ENCODE data around the gene MAPT. TPM values are rescaled to one million over a fixed set of nuclear protein-coding genes. Genes with fewer than 3 reads are reported as not detected.

Gene MAPT
- total and polyA plus RNA-seq, 2 of the 4 experiments (the other 2 are of a cell fraction) = 0.18 to 0.19 TPM

DNA sequence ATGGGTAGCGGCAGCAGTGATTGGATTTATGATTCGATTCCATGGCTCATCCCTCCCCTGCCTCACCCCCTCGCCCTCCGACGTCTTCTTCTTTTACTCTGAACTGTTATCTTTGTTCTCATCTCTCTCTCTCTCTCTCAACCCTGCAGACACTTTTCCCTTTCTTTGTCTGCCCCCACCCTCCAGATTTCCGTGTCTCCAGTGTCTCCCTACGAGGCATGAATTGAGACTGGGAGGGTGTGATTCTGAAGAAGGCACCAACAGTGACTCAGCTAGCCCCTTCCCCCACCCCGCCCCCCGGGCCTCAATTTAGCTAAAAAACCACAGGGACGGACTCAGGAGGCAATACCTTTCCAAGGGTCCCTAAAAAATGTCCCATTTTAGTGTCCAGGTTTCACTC lies 57.0 kb downstream of the MAPT start:
- 20% methylated on average over 1 of the region's 10 CpGs; no CpG with 5 or more reads in 1 of the 2 experiments for WGBS, 2 experiments (ENCODE audit: extremely low coverage in 2 of 2, insufficient read length in 1 of 2)
- no peak overlapping the region for H2BK15ac ChIP-seq (ENCODE audit: low read depth, low read length)
- intact Hi-C loops (cut with micrococcal nuclease) (no loop called here), dilution Hi-C loops (cut with HindIII; ENCODE audit: low sequenced_read_pairs, unreplicated experiment) (no loop called here), in situ Hi-C loops (cut with MboI; ENCODE audit: low sequenced_read_pairs) (no loop called here)
- no peak overlapping the region for H4K8ac ChIP-seq (ENCODE audit: low read depth in 2 of 2, low read length in 2 of 2)
- H3K4ac ChIP-seq (ENCODE audit: low read depth, low read length) = no peak overlapping the region
- H3K79me1 ChIP-seq (ENCODE audit: low read depth in 1 of 2, low read length in 2 of 2) = no peaks in the 10 kb centered on the region
- no peak overlapping the region for H4K91ac ChIP-seq (ENCODE audit: insufficient read depth, low read depth, low read length)
- no peaks in the 10 kb centered on the region for H4K20me1 ChIP-seq (ENCODE audit: insufficient read depth, low read length)
- no TSS peak for BruUV-seq (replicated peaks)
- POLR2A ChIA-PET (ENCODE audit: unreplicated experiment) = no interaction called here
- H3K4me3 ChIP-seq (ENCODE audit: insufficient read depth, low read depth, low read length) = no peak overlapping the region
- H3K4me1 ChIP-seq (ENCODE audit: control insufficient read depth, insufficient read depth, low read length) = no peaks in the 10 kb centered on the region
- TF ChIP-seq NFE2L2 (IDR thresholded peaks at IDR 0.05; ENCODE audit: low read depth, low read length) (no peak), RCOR1 (IDR thresholded peaks at IDR 0.05; ENCODE audit: insufficient replicate concordance, low read length) (no peak), RAD21 (IDR thresholded peaks at IDR 0.05; ENCODE audit: low read length) (no peak), MXI1 (IDR thresholded peaks at IDR 0.05; ENCODE audit: borderline replicate concordance, low read depth, low read length) (no peak)
- TF ChIP-seq, protein P1, sequence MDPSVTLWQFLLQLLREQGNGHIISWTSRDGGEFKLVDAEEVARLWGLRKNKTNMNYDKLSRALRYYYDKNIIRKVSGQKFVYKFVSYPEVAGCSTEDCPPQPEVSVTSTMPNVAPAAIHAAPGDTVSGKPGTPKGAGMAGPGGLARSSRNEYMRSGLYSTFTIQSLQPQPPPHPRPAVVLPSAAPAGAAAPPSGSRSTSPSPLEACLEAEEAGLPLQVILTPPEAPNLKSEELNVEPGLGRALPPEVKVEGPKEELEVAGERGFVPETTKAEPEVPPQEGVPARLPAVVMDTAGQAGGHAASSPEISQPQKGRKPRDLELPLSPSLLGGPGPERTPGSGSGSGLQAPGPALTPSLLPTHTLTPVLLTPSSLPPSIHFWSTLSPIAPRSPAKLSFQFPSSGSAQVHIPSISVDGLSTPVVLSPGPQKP (IDR thresholded peaks at IDR 0.05; ENCODE audit: borderline replicate concordance, low read depth, low read length) = no peak
- TF ChIP-seq, protein P2, sequence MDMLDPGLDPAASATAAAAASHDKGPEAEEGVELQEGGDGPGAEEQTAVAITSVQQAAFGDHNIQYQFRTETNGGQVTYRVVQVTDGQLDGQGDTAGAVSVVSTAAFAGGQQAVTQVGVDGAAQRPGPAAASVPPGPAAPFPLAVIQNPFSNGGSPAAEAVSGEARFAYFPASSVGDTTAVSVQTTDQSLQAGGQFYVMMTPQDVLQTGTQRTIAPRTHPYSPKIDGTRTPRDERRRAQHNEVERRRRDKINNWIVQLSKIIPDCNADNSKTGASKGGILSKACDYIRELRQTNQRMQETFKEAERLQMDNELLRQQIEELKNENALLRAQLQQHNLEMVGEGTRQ (IDR thresholded peaks at IDR 0.05; ENCODE audit: low read depth, low read length) = no peak
- H3K36me3 ChIP-seq (ENCODE audit: control insufficient read depth, insufficient read depth, low read length) = no peaks in the 10 kb centered on the region
- no peak overlapping the region for H2AK9ac ChIP-seq (replicated peaks; ENCODE audit: low read depth, low read length, poor library complexity)
- peaks cover 37% of the 10 kb centered on the region for H3K27me3 ChIP-seq (ENCODE audit: control insufficient read depth, insufficient read depth, low read length)
- H3K4me2 ChIP-seq (ENCODE audit: low read depth, low read length) = no peak overlapping the region
- no peak overlapping the region for H2AK5ac ChIP-seq (ENCODE audit: low read depth, low read length)
- CTCF ChIA-PET = interaction anchor here (0.7 kb wide), 1 partner anchor 156 kb away, joined by 3 read pairs; no protein-coding TSS in a partner anchor
- no peak for ATAC-seq (ENCODE audit: low read depth)
- no peak for DNase-seq
- H2BK5ac ChIP-seq (ENCODE audit: low read depth, low read length, poor library complexity, severe bottlenecking) = no peak overlapping the region
- H3K18ac ChIP-seq (ENCODE audit: low read depth, low read length) = no peak overlapping the region
- H2AFZ ChIP-seq (replicated peaks; ENCODE audit: low read length, poor library complexity) = no peak overlapping the region
- no peak overlapping the region for H3K23ac ChIP-seq (ENCODE audit: low read depth, low read length)
- no peak overlapping the region for H3K56ac ChIP-seq (ENCODE audit: extremely low read depth, insufficient read depth, low read length)
- H4K5ac ChIP-seq (ENCODE audit: low read depth, low read length) = no peak overlapping the region
- no peak overlapping the region for H3K14ac ChIP-seq (replicated peaks; ENCODE audit: low read depth, low read length)
- H3K27ac ChIP-seq (ENCODE audit: insufficient read depth, low read length) = no peak overlapping the region
- no peaks in the 10 kb centered on the region for H3K9me1 ChIP-seq (ENCODE audit: insufficient read depth, low read length)
- H2BK20ac ChIP-seq (ENCODE audit: low read depth, low read length) = no peak overlapping the region
- no peaks in the 10 kb centered on the region for H3K9me3 ChIP-seq (ENCODE audit: control insufficient read depth, insufficient read depth, low read length)
- no peak overlapping the region for H3K9ac ChIP-seq (ENCODE audit: low read depth, low read length)
- no peak overlapping the region for H2BK120ac ChIP-seq (ENCODE audit: low read depth, low read length)

Measured in IMR-90 (cell line).